ENCODE results near the gene ZNF12.

- TF ChIP-seq CTCF (IDR thresholded peaks at IDR 0.05), result no peak
- no peak for TF ChIP-seq REST (IDR thresholded peaks at IDR 0.05; ENCODE audit: low read depth, low read length)
- TF ChIP-seq EP300 (IDR thresholded peaks at IDR 0.05; ENCODE audit: borderline replicate concordance in 1 of 2, low read depth in 1 of 2, low read length in 1 of 2), result no peak
- TF ChIP-seq EZH2phosphoT487 (IDR thresholded peaks at IDR 0.05; ENCODE audit: borderline replicate concordance, low read depth), result no peak
Observed at GRCh38 chr7:6691103-6691502, 15.6 kb downstream of the ZNF12 start.
